ENCODE measurements around the gene ARFRP1.

DNA sequence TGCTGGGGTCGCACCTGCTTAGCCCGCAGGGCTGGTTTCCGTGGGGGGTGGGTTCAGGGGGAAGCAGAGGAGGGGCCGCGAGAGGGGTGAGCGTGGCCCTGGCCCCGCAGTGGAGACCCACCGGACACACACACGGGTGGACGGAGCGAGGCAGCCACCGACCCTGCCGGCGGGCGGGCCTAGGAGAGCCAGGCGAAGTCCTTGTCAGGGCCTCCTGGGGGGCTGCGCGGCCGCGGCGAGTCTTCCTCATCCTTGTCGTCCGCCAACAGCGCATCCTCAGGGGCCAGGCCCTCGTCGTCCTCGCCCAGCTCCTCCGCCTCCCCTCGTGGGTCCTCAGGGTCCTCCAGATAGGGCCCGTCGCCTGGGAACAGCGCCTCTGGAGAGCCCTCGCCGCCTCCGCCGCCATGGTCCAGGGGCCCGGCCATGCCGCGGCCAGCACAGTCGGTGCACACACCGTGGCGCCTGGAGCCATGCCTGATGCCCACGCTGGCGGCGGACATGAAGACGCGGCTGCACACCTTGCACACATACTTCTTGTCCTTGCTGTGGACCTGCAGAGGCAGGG lies 39.1 kb upstream of the ARFRP1 start:
- TF ChIP-seq, protein P1, sequence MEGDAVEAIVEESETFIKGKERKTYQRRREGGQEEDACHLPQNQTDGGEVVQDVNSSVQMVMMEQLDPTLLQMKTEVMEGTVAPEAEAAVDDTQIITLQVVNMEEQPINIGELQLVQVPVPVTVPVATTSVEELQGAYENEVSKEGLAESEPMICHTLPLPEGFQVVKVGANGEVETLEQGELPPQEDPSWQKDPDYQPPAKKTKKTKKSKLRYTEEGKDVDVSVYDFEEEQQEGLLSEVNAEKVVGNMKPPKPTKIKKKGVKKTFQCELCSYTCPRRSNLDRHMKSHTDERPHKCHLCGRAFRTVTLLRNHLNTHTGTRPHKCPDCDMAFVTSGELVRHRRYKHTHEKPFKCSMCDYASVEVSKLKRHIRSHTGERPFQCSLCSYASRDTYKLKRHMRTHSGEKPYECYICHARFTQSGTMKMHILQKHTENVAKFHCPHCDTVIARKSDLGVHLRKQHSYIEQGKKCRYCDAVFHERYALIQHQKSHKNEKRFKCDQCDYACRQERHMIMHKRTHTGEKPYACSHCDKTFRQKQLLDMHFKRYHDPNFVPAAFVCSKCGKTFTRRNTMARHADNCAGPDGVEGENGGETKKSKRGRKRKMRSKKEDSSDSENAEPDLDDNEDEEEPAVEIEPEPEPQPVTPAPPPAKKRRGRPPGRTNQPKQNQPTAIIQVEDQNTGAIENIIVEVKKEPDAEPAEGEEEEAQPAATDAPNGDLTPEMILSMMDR (IDR thresholded peaks at IDR 0.05; ENCODE audit: insufficient read depth, low read length, poor library complexity, severe bottlenecking): no peak
- no peak for TF ChIP-seq EZH2phosphoT487 (conservative IDR thresholded peaks at IDR 0.05; ENCODE audit: low read length)
